ENCODE measurements around the gene ABCA2.

The ABCA2 gene

GRCh38 chr9:136960938-136961275, 67.1 kb downstream of the ABCA2 start:
- no peak for TF ChIP-seq CTCF (IDR thresholded peaks at IDR 0.05)

DNA sequence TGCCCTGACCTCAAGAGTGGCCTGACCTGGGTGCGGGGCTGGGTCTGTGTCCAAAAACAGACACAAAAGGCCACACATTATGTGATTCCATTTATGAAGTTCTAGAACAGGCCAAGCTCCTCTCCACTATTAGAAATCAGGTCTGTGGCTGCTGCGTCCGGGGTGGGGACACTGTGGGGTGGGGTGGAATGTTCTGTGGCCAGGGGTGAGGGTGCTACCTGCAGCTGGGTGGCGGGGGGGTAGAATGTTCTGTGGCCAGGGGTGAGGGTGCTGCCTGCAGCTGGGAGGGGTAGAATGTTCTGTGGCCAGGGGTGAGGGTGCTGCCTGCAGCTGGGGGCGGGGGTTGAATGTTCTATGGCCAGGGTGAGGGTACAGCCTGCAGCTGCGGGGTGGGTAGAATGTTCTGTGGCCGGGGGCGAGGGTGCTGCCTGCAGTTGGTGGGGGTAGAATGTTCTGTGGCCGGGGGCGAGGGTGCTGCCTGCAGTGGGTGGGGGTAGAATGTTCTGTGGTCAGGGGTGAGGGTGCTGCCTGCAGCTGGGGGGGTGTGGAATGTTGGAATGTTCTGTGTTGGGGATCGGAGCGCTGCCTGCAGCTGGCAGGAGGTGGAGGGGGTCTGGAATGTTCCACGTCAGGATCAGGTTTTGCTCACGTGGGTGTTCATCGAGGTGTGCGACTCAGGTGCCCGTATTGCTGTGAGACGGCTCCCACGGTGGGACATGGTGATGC, 67.7 kb downstream of the ABCA2 start:
- TF ChIP-seq CTCF (IDR thresholded peaks at IDR 0.05): no peak

GRCh38 chr9:136958898-136959850, 68.9 kb downstream of the ABCA2 start:
- TF ChIP-seq CTCF (IDR thresholded peaks at IDR 0.05): no peak

GRCh38 chr9:136958473-136958872, 69.6 kb downstream of the ABCA2 start:
- TF ChIP-seq CTCF (IDR thresholded peaks at IDR 0.05): no peak

- no peak for TF ChIP-seq CTCF (IDR thresholded peaks at IDR 0.05)
Observed at GRCh38 chr9:136957901-136958300, 70.1 kb downstream of the ABCA2 start.

- TF ChIP-seq CTCF (IDR thresholded peaks at IDR 0.05): no peak
Observed at GRCh38 chr9:136957461-136957860, 70.6 kb downstream of the ABCA2 start.
